GM12878 (cell line): ENCODE measurements around the gene ARHGEF7. TPM values are rescaled to one million over a fixed set of nuclear protein-coding genes. Genes with fewer than 3 reads are reported as not detected.

Experiments
- ATAC-seq: fragments of 200-7000 bp; cut with Tn5 transposase; 3 replicates; pipeline ENCODE4 v1.9.1; 2020; ENCODE audit warnings: mild to moderate bottlenecking, moderate library complexity
- BruUV-seq: library from RNA; stranded (reverse); fragments of 400-500 nt; replicated peaks from 2 replicates; lab custom pipeline; 2021; lab: Mats Ljungman, UMichigan
- CTCF ChIA-PET: fragments of 300-600 bp; sonication (Branson Sonifier 250); formaldehyde crosslinking; extraction: SDS; loops from one replicate; lab custom pipeline; 2021; ENCODE audit warnings: inconsistent platforms; lab: Yijun Ruan, JAX
- POLR2A ChIA-PET: fragments of 350-600 bp; formaldehyde crosslinking; extraction: SDS; loops from one replicate; lab custom pipeline; 2021; ENCODE audit warnings: inconsistent platforms; lab: Charles Lee
- RAD21 ChIA-PET: fragments of 300-600 bp; sonication (Branson Sonifier 250); formaldehyde crosslinking; loops from one replicate; lab custom pipeline; 2023; ENCODE audit warnings: antibody characterized with exemption; ENCODE audit not compliant: unreplicated experiment; lab: Charles Lee
- SMC1A ChIA-PET: fragments of 300-600 bp; sonication (Branson Sonifier 250); formaldehyde crosslinking; loops from one replicate; lab custom pipeline; 2023; ENCODE audit not compliant: unreplicated experiment, uncharacterized antibody; lab: Charles Lee
- DNase-seq: peaks from one replicate; pipeline ENCODE4 v3.0.0-alpha.2; 2011; ENCODE audit warnings: low read depth, low spot score
- FAIRE-seq: peaks from 3 replicates; lab custom pipeline; 2011; peaks lifted over from hg19 to GRCh38; lab: Jason Lieb, UNC
- H2AFZ ChIP-seq: 2 replicates; pipeline ENCODE4 v1.6.0; 2011; ENCODE audit warnings: low read depth, low read length, control low read depth; ENCODE audit not compliant: control insufficient read depth
- H3K27ac ChIP-seq: 2 replicates; pipeline ENCODE4 v1.5.1; 2011; ENCODE audit warnings: control low read depth; ENCODE audit not compliant: control insufficient read depth, insufficient read depth
- H3K27me3 ChIP-seq, 2 experiments: replicated peaks in 1 of 2; 2 replicates each; pipeline versions ENCODE4 v1.6.0 to v1.6.1; 2011; ENCODE audit warnings: low read length in 1 of 2; ENCODE audit not compliant: control insufficient read depth in 2 of 2, insufficient read depth in 2 of 2
- H3K36me3 ChIP-seq, 2 experiments: 2 replicates each; pipeline ENCODE4 v1.5.1; 2011; ENCODE audit warnings: low read length in 1 of 2; ENCODE audit not compliant: control insufficient read depth in 2 of 2, insufficient read depth in 2 of 2
- H3K4me1 ChIP-seq: 2 replicates; pipeline ENCODE4 v1.6.1; 2011; ENCODE audit warnings: mild to moderate bottlenecking, low read length, moderate library complexity, mixed read lengths; ENCODE audit not compliant: control insufficient read depth, insufficient read depth
- H3K4me2 ChIP-seq: 2 replicates; pipeline ENCODE4 v1.6.0; 2011; ENCODE audit warnings: control low read depth; ENCODE audit not compliant: control insufficient read depth, insufficient read depth
- H3K4me3 ChIP-seq: fragments of 200-600 bp; sonication (generic); 2 replicates; pipeline ENCODE4 v1.5.1; 2016
- H3K79me2 ChIP-seq: 2 replicates; pipeline ENCODE4 v1.6.0; 2011; ENCODE audit warnings: low read length; ENCODE audit not compliant: control insufficient read depth, insufficient read depth
- H3K9ac ChIP-seq: 2 replicates; pipeline ENCODE4 v1.8.0; 2011; ENCODE audit warnings: low read length, control low read depth, mixed read lengths; ENCODE audit not compliant: control insufficient read depth, insufficient read depth
- H3K9me3 ChIP-seq: replicated peaks from 3 replicates; pipeline ENCODE4 v1.5.1; 2011; ENCODE audit warnings: mild to moderate bottlenecking, low read length; ENCODE audit not compliant: control insufficient read depth, insufficient read depth
- H4K20me1 ChIP-seq: 2 replicates; pipeline ENCODE4 v1.6.0; 2011; ENCODE audit not compliant: control insufficient read depth, insufficient read depth
- BCL3 ChIP-seq: IDR thresholded peaks from 2 replicates; pipeline ENCODE4 v1.6.1; 2011; ENCODE audit warnings: borderline replicate concordance, low read depth, mild to moderate bottlenecking, moderate library complexity, low read length; ENCODE audit not compliant: insufficient read depth, poor library complexity, severe bottlenecking
- ETV6 ChIP-seq, 2 experiments: fragments of 450-650 bp in 1 of 2; IDR thresholded peaks in 1 of 2; conservative IDR thresholded peaks in 1 of 2; 2 replicates each; pipeline ENCODE4 v1.6.1; 2014; ENCODE audit warnings: antibody characterized with exemption in 1 of 2, borderline replicate concordance in 1 of 2, low read depth in 1 of 2, mild to moderate bottlenecking in 1 of 2, moderate library complexity in 1 of 2
- IRF3 ChIP-seq: fragments of 450-650 bp; IDR thresholded peaks from 2 replicates; pipeline ENCODE4 v1.6.1; 2014; ENCODE audit warnings: mild to moderate bottlenecking
- KLF5 ChIP-seq: fragments of 450-650 bp; IDR thresholded peaks from 2 replicates; pipeline ENCODE4 v1.6.1; 2014; ENCODE audit warnings: mild to moderate bottlenecking; ENCODE audit not compliant: partially characterized antibody
- MYB ChIP-seq: fragments of 150-350 bp; IDR thresholded peaks from 2 replicates; pipeline ENCODE4 v1.6.1; 2014; ENCODE audit warnings: mild to moderate bottlenecking, low read depth, low read length, borderline replicate concordance
- NBN ChIP-seq: fragments of 450-650 bp; IDR thresholded peaks from 2 replicates; pipeline ENCODE4 v1.6.1; 2016
- NRF1 ChIP-seq: conservative IDR thresholded peaks from 2 replicates; pipeline ENCODE4 v1.6.1; 2011; ENCODE audit warnings: mild to moderate bottlenecking, low read depth, low read length, improper control_type of control experiment
- RBBP5 ChIP-seq: fragments of 200-600 bp; sonication (generic); conservative IDR thresholded peaks from 2 replicates; pipeline ENCODE4 v1.6.1; 2016
- SIN3A ChIP-seq: IDR thresholded peaks from 2 replicates; pipeline ENCODE4 v1.6.1; 2012; ENCODE audit warnings: low read depth, low read length, improper control_type of control experiment
- SIX5 ChIP-seq: IDR thresholded peaks from 2 replicates; pipeline ENCODE4 v1.6.1; 2011; ENCODE audit warnings: mild to moderate bottlenecking, low read depth, low read length, moderate library complexity; ENCODE audit not compliant: severe bottlenecking
- STAT1 ChIP-seq: fragments of 450-650 bp; conservative IDR thresholded peaks from 2 replicates; pipeline ENCODE4 v1.6.1; 2014; ENCODE audit warnings: antibody characterized with exemption, mild to moderate bottlenecking
- SUPT20H ChIP-seq: IDR thresholded peaks from 2 replicates; pipeline ENCODE4 v1.6.1; 2011; ENCODE audit warnings: low read depth, mild to moderate bottlenecking, low read length, moderate library complexity, borderline replicate concordance; ENCODE audit not compliant: control insufficient read depth
- WRNIP1 ChIP-seq: IDR thresholded peaks from 2 replicates; pipeline ENCODE4 v1.6.1; 2011; ENCODE audit warnings: low read depth, low read length, improper control_type of control experiment, borderline replicate concordance
- ZNF274 ChIP-seq: IDR thresholded peaks from one replicate; pipeline ENCODE4 v1.8.0; 2011; ENCODE audit not compliant: insufficient read length, insufficient read depth
- WGBS: methylation state at CpG from one replicate; pipeline ENCODE4 v1.1.6; 2016; ENCODE audit warnings: low lambda C conversion rate; ENCODE audit not compliant: insufficient replicate concordance, insufficient coverage; ENCODE audit errors: missing lambda C conversion rate; 5-methylcytosine and 5-hydroxymethylcytosine counted together
- in situ Hi-C: fragments of 300-500 bp; cut with MboI; formaldehyde crosslinking; loops from 9 replicates; pipeline ENCODE4 v1.14.3; 2018; ENCODE audit warnings: mixed read lengths
- intact Hi-C: fragments of 100-400 bp; cut with micrococcal nuclease; formaldehyde crosslinking; loops from one replicate; pipeline ENCODE4 v1.14.2; 2022; ENCODE audit not compliant: unreplicated experiment
- polyA plus RNA-seq, 11 experiments: library from polyadenylated mRNA; depleted of rRNA in 4 of 11; unstranded in 6 of 11; stranded (reverse) in 5 of 11; fragments of >200 nt; fragmentation: Nextera tagmentation in 4 of 11; fragmentation: Illumina TruSeq in 1 of 11; extraction: Ambion mirVana in 4 of 11; extraction: Trizol in 1 of 11; gene quantifications; 1 replicate in 1 of 11; 2 replicates in 10 of 11; pipeline versions ENCODE4 v1.2.1 to v1.2.3, GENCODE V29; 2011 to 2016; ENCODE audit warnings: inconsistent platforms in 2 of 11, missing spikeins in 2 of 11, low read depth in 1 of 11
- total RNA-seq, 4 experiments: library from RNA; depleted of rRNA in 3 of 4; stranded (reverse); fragments of >200 nt in 3 of 4; fragmentation: Illumina TruSeq in 1 of 4; extraction: Trizol in 1 of 4; gene quantifications; 2 replicates each; pipeline versions ENCODE4 v1.2.1 to v1.2.3, GENCODE V29; 2013 to 2021
- TF ChIP-seq, protein P1 (sequence below): IDR thresholded peaks from 2 replicates; pipeline ENCODE4 v1.6.1; 2011; ENCODE audit warnings: low read depth, mild to moderate bottlenecking, low read length, moderate library complexity, borderline replicate concordance; ENCODE audit errors: extremely low read depth
- TF ChIP-seq, protein P2 (sequence below): IDR thresholded peaks from 2 replicates; pipeline ENCODE4 v1.6.1; 2012; ENCODE audit warnings: improper control_type of control experiment, low read depth, low read length; ENCODE audit not compliant: insufficient replicate concordance

Gene ARHGEF7
- total and polyA plus RNA-seq, 10 of the 15 experiments (the other 5 are each of a cell fraction or from before 2014, with no cell fraction given) = 4.7 to 65.5 (median 36.6) TPM

DNA sequence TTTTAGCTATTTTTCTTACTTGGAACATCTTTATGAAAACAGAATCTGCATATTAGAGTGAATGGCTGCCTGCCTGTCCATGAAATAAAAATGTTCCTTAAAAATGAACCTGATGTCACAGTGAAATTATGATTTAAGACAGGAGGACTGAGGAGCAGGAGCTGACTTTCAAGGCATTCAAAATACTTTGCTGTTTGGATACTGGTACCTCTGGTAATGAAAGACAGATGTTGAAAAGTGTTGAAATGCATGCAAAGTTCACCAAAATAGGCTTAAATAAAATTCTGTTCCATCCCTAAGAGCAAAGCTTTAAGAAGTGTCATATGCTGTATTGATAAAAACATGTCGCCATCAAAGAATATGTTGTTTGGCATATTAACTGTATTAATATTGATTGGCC lies 1.7 kb downstream of the ARHGEF7 start:
- Histone ChIP-seq H3K9ac (no peak overlapping the region), H4K20me1 (no peaks in the 10 kb centered on the region), H3K4me2 (no peak overlapping the region), H3K4me3 (no peak overlapping the region), H3K9me3 (no peaks in the 10 kb centered on the region), H3K79me2 (no peaks in the 10 kb centered on the region), H3K27me3 (peaks cover 13 to 32% of the 10 kb centered on the region in 2 experiments), H2AFZ (no peak overlapping the region), H3K4me1 (no peaks in the 10 kb centered on the region; the same call in 1 of the 2 replicates), H3K27ac (no peak overlapping the region), H3K36me3 (no peaks in the 10 kb centered on the region)
- 53% methylated on average over 1 of the region's 1 CpG for WGBS
- FAIRE-seq (no peak), DNase-seq (no peak), ATAC-seq (no peak)
- ChIA-PET POLR2A (no interaction called here), RAD21 (no interaction called here), SMC1A (no interaction called here), CTCF (interaction anchor here (1.3 kb wide), 1 partner anchor 10 kb away, joined by 3 read pairs; no protein-coding TSS in a partner anchor)
- BruUV-seq = no TSS peak
- intact Hi-C loops (no loop called here), in situ Hi-C loops (no loop called here)
- no peak for TF ChIP-seq NBN
- TF ChIP-seq STAT1 = no peak
- TF ChIP-seq, protein P1, sequence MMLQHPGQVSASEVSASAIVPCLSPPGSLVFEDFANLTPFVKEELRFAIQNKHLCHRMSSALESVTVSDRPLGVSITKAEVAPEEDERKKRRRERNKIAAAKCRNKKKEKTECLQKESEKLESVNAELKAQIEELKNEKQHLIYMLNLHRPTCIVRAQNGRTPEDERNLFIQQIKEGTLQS = no peak
- no peak for TF ChIP-seq MYB
- TF ChIP-seq SIX5 = no peak
- TF ChIP-seq NRF1 = no peak
- TF ChIP-seq SIN3A = no peak
- TF ChIP-seq ETV6 (conservative IDR thresholded peaks at IDR 0.05 in 1 of 2, IDR thresholded peaks at IDR 0.05 in 1 of 2; ENCODE audit: borderline replicate concordance in 1 of 2, low read depth in 1 of 2) = no peak
- TF ChIP-seq, protein P2, sequence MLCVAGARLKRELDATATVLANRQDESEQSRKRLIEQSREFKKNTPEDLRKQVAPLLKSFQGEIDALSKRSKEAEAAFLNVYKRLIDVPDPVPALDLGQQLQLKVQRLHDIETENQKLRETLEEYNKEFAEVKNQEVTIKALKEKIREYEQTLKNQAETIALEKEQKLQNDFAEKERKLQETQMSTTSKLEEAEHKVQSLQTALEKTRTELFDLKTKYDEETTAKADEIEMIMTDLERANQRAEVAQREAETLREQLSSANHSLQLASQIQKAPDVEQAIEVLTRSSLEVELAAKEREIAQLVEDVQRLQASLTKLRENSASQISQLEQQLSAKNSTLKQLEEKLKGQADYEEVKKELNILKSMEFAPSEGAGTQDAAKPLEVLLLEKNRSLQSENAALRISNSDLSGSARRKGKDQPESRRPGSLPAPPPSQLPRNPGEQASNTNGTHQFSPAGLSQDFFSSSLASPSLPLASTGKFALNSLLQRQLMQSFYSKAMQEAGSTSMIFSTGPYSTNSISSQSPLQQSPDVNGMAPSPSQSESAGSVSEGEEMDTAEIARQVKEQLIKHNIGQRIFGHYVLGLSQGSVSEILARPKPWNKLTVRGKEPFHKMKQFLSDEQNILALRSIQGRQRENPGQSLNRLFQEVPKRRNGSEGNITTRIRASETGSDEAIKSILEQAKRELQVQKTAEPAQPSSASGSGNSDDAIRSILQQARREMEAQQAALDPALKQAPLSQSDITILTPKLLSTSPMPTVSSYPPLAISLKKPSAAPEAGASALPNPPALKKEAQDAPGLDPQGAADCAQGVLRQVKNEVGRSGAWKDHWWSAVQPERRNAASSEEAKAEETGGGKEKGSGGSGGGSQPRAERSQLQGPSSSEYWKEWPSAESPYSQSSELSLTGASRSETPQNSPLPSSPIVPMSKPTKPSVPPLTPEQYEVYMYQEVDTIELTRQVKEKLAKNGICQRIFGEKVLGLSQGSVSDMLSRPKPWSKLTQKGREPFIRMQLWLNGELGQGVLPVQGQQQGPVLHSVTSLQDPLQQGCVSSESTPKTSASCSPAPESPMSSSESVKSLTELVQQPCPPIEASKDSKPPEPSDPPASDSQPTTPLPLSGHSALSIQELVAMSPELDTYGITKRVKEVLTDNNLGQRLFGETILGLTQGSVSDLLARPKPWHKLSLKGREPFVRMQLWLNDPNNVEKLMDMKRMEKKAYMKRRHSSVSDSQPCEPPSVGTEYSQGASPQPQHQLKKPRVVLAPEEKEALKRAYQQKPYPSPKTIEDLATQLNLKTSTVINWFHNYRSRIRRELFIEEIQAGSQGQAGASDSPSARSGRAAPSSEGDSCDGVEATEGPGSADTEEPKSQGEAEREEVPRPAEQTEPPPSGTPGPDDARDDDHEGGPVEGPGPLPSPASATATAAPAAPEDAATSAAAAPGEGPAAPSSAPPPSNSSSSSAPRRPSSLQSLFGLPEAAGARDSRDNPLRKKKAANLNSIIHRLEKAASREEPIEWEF = no peak
- TF ChIP-seq BCL3 = no peak
- no peak for TF ChIP-seq ZNF274
- TF ChIP-seq KLF5 = no peak
- no peak for TF ChIP-seq IRF3
- no peak for TF ChIP-seq RBBP5
- TF ChIP-seq SUPT20H = no peak
- no peak for TF ChIP-seq WRNIP1
